Brain microvascular endothelial cell (primary cell): ENCODE data around the gene SIVA1.

ENCODE experiments used
- DNase-seq: peaks from one replicate; pipeline ENCODE4 v3.0.0-alpha.2; 2020
- H3K27ac ChIP-seq: fragments of 250-450 bp; sonication (Bioruptor Pico); 2 replicates; pipeline ENCODE4 v1.5.1; 2020; ENCODE audit warnings: mild to moderate bottlenecking, moderate library complexity
- H3K27me3 ChIP-seq: fragments of 250-450 bp; sonication (Bioruptor Pico); replicated peaks from 2 replicates; pipeline ENCODE4 v1.5.1; 2020; ENCODE audit warnings: mild to moderate bottlenecking
- H3K36me3 ChIP-seq: fragments of 250-450 bp; sonication (Bioruptor Pico); replicated peaks from 2 replicates; pipeline ENCODE4 v1.5.1; 2020; ENCODE audit warnings: mild to moderate bottlenecking
- H3K4me3 ChIP-seq: 2 replicates; pipeline ENCODE4 v1.5.1; 2011; ENCODE audit warnings: low read depth, mild to moderate bottlenecking, control low read depth, low read length, moderate library complexity
- in situ Hi-C: cut with HindIII; loops from 2 replicates; pipeline ENCODE4 v1.10.0; 2017; ENCODE audit warnings: low sequenced_read_pairs, low pct_ligation_motif_present
- TF ChIP-seq, protein P1 (sequence below): IDR thresholded peaks from 2 replicates; pipeline ENCODE4 v1.5.1; 2011; ENCODE audit warnings: low read depth, mild to moderate bottlenecking, moderate library complexity, low read length, control low read depth, inconsistent platforms; ENCODE audit errors: missing control alignments

SIVA1 gene

GRCh38 chr14:104752423-104752734 is 568 bp upstream of the SIVA1 start:
- TF ChIP-seq, protein P1, sequence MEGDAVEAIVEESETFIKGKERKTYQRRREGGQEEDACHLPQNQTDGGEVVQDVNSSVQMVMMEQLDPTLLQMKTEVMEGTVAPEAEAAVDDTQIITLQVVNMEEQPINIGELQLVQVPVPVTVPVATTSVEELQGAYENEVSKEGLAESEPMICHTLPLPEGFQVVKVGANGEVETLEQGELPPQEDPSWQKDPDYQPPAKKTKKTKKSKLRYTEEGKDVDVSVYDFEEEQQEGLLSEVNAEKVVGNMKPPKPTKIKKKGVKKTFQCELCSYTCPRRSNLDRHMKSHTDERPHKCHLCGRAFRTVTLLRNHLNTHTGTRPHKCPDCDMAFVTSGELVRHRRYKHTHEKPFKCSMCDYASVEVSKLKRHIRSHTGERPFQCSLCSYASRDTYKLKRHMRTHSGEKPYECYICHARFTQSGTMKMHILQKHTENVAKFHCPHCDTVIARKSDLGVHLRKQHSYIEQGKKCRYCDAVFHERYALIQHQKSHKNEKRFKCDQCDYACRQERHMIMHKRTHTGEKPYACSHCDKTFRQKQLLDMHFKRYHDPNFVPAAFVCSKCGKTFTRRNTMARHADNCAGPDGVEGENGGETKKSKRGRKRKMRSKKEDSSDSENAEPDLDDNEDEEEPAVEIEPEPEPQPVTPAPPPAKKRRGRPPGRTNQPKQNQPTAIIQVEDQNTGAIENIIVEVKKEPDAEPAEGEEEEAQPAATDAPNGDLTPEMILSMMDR: no peak
- in situ Hi-C loops: no loop called here
- no peak for DNase-seq
- Histone ChIP-seq H3K4me3 (peak overlapping the region; percentile 99), H3K36me3 (peaks cover 9% of the 10 kb centered on the region), H3K27ac (no peak overlapping the region), H3K27me3 (no peaks in the 10 kb centered on the region)

DNA sequence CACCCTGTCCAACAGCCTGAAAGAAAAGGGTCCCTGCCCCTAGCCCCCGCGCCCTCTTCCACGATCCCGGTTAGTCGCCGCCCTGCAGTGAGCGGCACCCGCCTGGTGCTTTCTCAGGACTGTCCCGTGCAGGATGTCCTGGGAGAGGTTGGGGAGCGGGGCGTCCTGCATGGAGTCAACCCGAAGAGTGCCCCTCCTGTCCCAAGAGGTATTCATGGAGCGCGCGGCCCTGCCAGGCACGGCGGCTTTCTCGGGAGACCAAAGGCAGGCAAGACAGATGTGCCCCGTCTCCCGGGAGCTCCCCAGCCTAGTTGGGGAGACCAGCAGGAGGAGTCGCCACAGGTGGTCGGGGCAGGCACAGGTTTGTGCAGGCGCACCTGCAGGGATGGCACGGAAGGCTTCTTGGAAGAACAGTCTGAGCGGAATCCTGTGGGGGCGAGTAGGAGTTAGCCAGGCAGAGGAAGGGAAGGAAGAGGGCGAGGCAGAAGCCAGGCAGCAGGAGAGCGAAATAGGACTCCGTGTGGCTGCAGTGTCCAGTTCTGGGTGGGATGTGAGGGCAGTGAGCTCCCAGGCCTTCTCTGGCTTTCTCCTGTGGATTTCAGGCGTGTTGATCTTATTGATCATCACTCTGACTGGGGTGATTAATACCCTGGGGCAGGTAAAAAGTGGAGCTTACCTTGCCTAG is 723 bp downstream of the SIVA1 start:
- in situ Hi-C loops: no loop called here
- no peak for DNase-seq
- Histone ChIP-seq H3K27me3 (no peaks in the 10 kb centered on the region), H3K27ac (peak overlapping the region; percentile 69), H3K36me3 (peaks cover 17% of the 10 kb centered on the region), H3K4me3 (peak overlapping the region; percentile 99)
- TF ChIP-seq, protein P1: no peak

- no peak for DNase-seq
- Histone ChIP-seq H3K27me3 (no peaks in the 10 kb centered on the region), H3K27ac (no peak overlapping the region), H3K4me3 (peak overlapping the region; percentile 99), H3K36me3 (peaks cover 20% of the 10 kb centered on the region)
- in situ Hi-C loops: no loop called here
- TF ChIP-seq, protein P1: no peak
Measured at GRCh38 chr14:104754213-104754851, 1.4 kb downstream of the SIVA1 start.

- in situ Hi-C loops: no loop called here
- Histone ChIP-seq H3K27ac (no peak overlapping the region), H3K36me3 (peaks cover 24% of the 10 kb centered on the region), H3K27me3 (no peaks in the 10 kb centered on the region), H3K4me3 (no peak overlapping the region)
- TF ChIP-seq, protein P1: no peak
- DNase-seq: no peak
Measured at GRCh38 chr14:104755621-104756020, 2.7 kb downstream of the SIVA1 start.

- H3K27ac ChIP-seq: no peak overlapping the region
- in situ Hi-C loops: no loop called here
- H3K36me3 ChIP-seq: peaks cover 24% of the 10 kb centered on the region
- no peak for DNase-seq
- H3K27me3 ChIP-seq: no peaks in the 10 kb centered on the region
- H3K4me3 ChIP-seq: no peak overlapping the region
- TF ChIP-seq, protein P1: no peak
Measured at GRCh38 chr14:104756477-104757237, 3.7 kb downstream of the SIVA1 start.
